Activated CD4-positive, alpha-beta memory T cell treated with anti-CD3 and anti-CD28 coated beads for 36 hours (primary cell): ENCODE results near the gene TNFRSF12A. TPM values are rescaled to one million over a fixed set of nuclear protein-coding genes. Genes with fewer than 3 reads are reported as not detected.

Experiments used
- CTCF ChIA-PET: fragments of 350-600 bp; sonication (Branson Sonifier 250); formaldehyde crosslinking; loops from one replicate; lab custom pipeline; 2021; ENCODE audit warnings: antibody characterized with exemption, inconsistent platforms; lab: Charles Lee
- POLR2A ChIA-PET: fragments of 350-600 bp; sonication (Branson Sonifier 250); formaldehyde crosslinking; loops from one replicate; lab custom pipeline; 2021; ENCODE audit warnings: antibody characterized with exemption; lab: Charles Lee
- DNase-seq: peaks from one replicate; pipeline ENCODE4 v3.0.0-alpha.2; 2020
- H3K27ac Mint-ChIP-seq: one replicate; pipeline ENCODE4 v1.8.0; 2021; ENCODE audit warnings: mixed read lengths
- H3K27me3 Mint-ChIP-seq: one replicate; pipeline ENCODE4 v1.8.0; 2021; ENCODE audit warnings: mixed read lengths
- H3K36me3 Mint-ChIP-seq: one replicate; pipeline ENCODE4 v1.8.0; 2021; ENCODE audit warnings: mixed read lengths
- H3K4me1 Mint-ChIP-seq: one replicate; pipeline ENCODE4 v1.8.0; 2021; ENCODE audit warnings: low read depth, mixed read lengths
- H3K4me3 Mint-ChIP-seq: one replicate; pipeline ENCODE4 v1.8.0; 2021; ENCODE audit warnings: mild to moderate bottlenecking, mixed read lengths
- H3K9me3 Mint-ChIP-seq: one replicate; pipeline ENCODE4 v1.8.0; 2021; ENCODE audit warnings: mixed read lengths
- intact Hi-C: fragments of 100-400 bp; cut with micrococcal nuclease; formaldehyde crosslinking; loops from one replicate; pipeline ENCODE4 v1.15.1; 2023
- total RNA-seq, 2 experiments: library from RNA; stranded (reverse); gene quantifications; one replicate each; pipeline ENCODE4 v1.2.3, GENCODE V29; 2021

TNFRSF12A gene
- total RNA-seq, 2 experiments from 2014 or later: 6.5 to 8.6 TPM

DNA sequence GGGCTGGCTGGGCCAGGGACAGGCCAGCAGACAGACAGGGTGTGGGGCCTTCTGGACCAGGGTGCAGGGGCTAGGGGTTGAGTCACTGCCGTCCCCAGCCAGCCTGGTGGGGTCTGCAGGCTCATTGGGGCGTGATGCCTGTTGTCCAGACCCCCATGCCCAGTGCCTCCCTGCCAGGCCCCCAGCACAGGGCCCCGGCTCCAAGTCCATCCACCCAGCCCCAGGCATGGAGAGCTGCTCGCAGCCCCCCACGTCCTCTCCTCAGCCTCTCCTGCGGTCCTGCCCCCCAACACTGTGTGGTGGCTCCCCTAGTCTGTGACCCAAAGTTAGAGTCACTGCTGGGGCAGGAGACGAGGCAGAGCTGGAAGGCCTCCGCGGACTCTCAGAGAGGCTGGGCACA, 32.9 kb upstream of the TNFRSF12A start:
- peaks cover 4% of the 10 kb centered on the region for H3K4me1 Mint-ChIP-seq
- peaks cover 2% of the 10 kb centered on the region for H3K27me3 Mint-ChIP-seq
- no peaks in the 10 kb centered on the region for H3K9me3 Mint-ChIP-seq
- no peak for DNase-seq
- intact Hi-C loops: no loop called here
- POLR2A ChIA-PET: no interaction called here
- CTCF ChIA-PET: no interaction called here
- H3K4me3 Mint-ChIP-seq: no peak overlapping the region
- H3K27ac Mint-ChIP-seq: no peak overlapping the region
- no peaks in the 10 kb centered on the region for H3K36me3 Mint-ChIP-seq

DNA sequence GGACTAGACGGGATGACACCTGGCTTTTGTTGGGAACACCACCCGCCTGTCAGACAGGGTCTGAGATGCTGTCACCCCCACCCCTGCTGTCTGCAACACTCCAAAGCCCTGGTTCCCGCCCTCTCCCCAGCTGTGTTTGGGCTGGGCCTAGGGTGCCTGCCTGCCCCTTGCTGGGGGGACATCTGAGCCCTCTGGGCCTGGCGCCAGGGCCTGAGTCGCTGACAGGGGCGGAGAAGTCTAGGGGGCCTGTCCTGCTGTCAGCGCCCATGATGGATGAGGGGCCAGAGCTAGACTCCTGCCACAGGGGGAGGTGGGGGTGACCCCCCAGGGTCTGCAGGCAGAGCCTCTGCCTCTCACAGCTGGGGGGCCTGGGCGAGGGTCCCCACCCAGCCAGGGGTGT, 32.3 kb upstream of the TNFRSF12A start:
- peaks cover 2% of the 10 kb centered on the region for H3K27me3 Mint-ChIP-seq
- intact Hi-C loops: no loop called here
- H3K4me1 Mint-ChIP-seq: peaks cover 4% of the 10 kb centered on the region
- DNase-seq: no peak
- H3K9me3 Mint-ChIP-seq: no peaks in the 10 kb centered on the region
- no peaks in the 10 kb centered on the region for H3K36me3 Mint-ChIP-seq
- H3K4me3 Mint-ChIP-seq: no peak overlapping the region
- CTCF ChIA-PET: interaction anchor here (0.9 kb wide), 1 partner anchor 41 kb away, joined by 4 read pairs; no protein-coding TSS in a partner anchor
- POLR2A ChIA-PET: no interaction called here
- H3K27ac Mint-ChIP-seq: no peak overlapping the region

DNA sequence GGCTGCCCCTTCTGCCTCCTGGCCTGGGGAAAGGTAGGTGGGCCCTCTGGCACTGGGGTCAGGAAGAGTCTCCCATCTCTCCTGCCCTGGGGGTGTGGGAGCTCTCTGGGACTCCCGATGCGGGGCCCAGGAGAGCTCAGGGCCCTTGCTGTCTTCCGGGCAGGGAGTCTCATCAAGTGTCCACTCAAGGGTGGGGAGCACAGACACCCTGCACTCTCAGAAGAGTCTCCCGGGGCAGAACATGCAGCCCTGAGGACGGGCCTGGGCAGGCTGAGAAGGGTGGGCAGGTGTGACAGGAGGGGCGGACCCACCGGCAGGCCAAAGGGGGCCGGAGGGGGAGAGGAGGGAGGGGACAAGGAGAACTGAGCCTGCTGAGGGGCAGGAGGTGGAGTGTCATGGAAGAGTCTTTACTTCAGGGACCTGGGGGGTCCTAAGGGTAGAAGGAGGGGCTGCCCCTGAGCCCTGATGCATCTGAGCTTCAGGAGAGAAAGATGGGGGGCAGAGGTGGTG, 31.5 kb upstream of the TNFRSF12A start:
- Mint-ChIP-seq H3K36me3 (no peaks in the 10 kb centered on the region), H3K4me3 (no peak overlapping the region), H3K4me1 (peaks cover 4% of the 10 kb centered on the region), H3K9me3 (no peaks in the 10 kb centered on the region), H3K27me3 (peaks cover 2% of the 10 kb centered on the region), H3K27ac (no peak overlapping the region)
- DNase-seq: no peak
- ChIA-PET CTCF (interaction anchor here (0.9 kb wide), 1 partner anchor 40 kb away, joined by 4 read pairs; no protein-coding TSS in a partner anchor), POLR2A (no interaction called here)
- intact Hi-C loops: no loop called here

DNA sequence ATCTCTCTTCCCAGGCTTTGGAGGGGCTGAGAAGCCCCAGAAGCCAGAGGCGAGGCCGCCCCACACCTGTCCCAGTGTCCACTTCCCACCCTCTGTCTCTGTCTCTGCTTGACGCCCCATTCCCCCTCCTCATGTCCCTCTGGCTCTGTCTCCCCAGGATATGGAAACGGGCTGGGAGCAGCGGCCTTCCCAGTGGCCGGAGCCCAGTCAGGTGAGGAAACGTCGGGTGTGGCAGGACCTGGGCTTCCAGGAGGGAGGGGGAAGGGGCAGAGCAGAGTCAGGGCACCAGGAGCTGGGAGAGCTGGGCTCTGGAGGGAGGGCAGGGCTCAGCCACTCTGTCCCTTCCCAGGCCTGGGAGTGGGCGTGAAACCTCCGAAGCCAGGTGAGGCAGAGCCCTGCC, 29.3 kb upstream of the TNFRSF12A start:
- ChIA-PET POLR2A (no interaction called here), CTCF (no interaction called here)
- no peaks in the 10 kb centered on the region for H3K9me3 Mint-ChIP-seq
- H3K4me1 Mint-ChIP-seq: no peaks in the 10 kb centered on the region
- H3K36me3 Mint-ChIP-seq: no peaks in the 10 kb centered on the region
- no peak for DNase-seq
- no peak overlapping the region for H3K27ac Mint-ChIP-seq
- H3K4me3 Mint-ChIP-seq: no peak overlapping the region
- intact Hi-C loops: no loop called here
- peaks cover 2% of the 10 kb centered on the region for H3K27me3 Mint-ChIP-seq

DNA sequence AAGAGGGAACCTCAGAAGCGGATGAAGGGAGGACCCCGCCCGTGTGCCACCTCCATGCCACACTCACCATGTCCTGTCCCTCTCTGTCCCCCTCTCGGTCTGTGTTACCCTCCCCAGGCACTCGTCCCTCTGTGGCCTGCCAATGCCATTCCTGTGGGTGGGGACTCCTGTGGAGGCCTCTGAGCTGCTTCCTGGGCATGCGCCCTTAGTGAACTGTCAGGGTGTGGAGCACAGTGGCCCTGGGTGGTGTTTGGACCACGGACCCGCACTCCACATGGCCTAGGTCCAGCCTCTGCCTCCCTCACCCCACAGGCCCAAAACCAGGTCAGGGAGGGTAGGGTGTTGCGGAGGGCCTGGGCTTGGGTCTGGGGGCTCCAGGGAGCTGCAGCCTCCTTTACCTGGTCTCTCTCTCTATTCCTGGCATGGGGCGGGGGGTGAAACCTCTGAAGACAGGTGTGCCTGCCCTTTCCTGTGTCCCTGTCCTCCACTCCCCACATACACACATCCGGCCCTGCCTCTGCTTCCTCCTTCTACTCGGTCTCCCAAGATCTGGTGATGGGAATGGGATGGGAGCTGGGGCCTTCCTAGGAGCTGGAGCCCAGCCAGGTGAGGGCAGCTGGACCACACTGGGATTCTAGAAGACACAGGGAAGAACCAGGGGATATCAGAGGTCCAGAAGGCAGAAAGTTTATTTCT, 28.5 kb upstream of the TNFRSF12A start:
- no peak for DNase-seq
- H3K4me1 Mint-ChIP-seq: no peaks in the 10 kb centered on the region
- intact Hi-C loops: no loop called here
- no peak overlapping the region for H3K27ac Mint-ChIP-seq
- peaks cover 2% of the 10 kb centered on the region for H3K27me3 Mint-ChIP-seq
- CTCF ChIA-PET: no interaction called here
- H3K9me3 Mint-ChIP-seq: no peaks in the 10 kb centered on the region
- H3K36me3 Mint-ChIP-seq: no peaks in the 10 kb centered on the region
- no peak overlapping the region for H3K4me3 Mint-ChIP-seq
- POLR2A ChIA-PET: no interaction called here

DNA sequence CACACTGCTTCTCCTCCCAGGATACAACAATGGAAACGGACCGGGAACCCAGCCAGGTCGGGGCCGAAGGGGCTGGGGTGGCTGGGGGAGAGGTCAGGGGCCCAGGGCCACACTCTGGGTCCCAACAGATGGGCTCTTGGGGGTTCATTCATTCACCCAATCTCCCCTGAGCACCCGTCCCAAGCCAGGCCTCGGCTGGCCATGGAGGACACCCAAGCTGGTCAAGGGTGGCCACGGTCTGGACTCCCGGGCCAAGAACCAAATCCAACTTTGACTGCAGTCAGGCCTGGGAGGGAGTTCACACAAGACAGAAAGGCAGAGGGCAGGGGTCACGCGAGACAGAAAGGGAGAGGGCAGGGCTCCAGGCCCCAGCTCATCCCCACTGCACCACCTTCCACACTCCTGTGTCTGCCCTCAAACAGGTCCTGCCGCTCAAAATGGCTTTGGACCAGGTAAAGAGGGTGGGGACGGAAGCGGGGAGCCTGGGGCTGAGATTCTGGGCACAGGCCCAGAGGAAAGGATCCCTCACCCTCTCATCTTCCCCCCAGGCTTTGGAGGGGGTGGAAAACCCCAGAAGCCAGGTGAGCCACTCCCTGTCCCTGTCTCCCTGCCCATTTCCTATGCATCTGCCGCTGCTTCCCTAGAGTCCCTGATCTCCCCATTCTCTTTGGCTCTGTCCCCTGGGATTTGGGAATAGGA, 27.6 kb upstream of the TNFRSF12A start:
- Mint-ChIP-seq H3K27me3 (peaks cover 2% of the 10 kb centered on the region), H3K4me1 (no peaks in the 10 kb centered on the region), H3K9me3 (no peaks in the 10 kb centered on the region), H3K36me3 (no peaks in the 10 kb centered on the region), H3K27ac (no peak overlapping the region), H3K4me3 (no peak overlapping the region)
- intact Hi-C loops: no loop called here
- ChIA-PET CTCF (interaction anchor here (1.3 kb wide), 1 partner anchor 39 kb away, joined by 3 read pairs; no protein-coding TSS in a partner anchor), POLR2A (no interaction called here)
- no peak for DNase-seq

DNA sequence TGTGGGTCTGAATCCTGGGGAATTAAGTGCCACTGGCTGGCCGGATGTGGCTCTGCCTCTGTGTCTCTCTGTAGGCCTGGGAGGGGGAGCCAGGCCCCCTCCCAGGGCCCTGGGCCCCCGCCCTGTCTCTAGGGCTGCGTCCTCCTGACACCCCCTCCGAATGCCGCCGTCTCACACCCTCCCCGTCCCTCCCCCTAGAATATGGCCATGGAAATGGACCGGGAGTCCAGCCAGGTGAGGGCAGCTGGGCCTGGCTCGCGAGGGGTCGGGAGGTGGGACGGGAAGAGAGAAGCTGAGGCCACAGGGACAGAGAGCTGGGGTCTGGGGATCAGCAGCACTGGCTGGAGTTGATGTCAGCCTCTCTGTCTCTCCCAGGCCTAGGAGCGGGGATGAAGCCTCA, 23.9 kb upstream of the TNFRSF12A start:
- intact Hi-C loops: no loop called here
- POLR2A ChIA-PET: no interaction called here
- H3K4me3 Mint-ChIP-seq: no peak overlapping the region

DNA sequence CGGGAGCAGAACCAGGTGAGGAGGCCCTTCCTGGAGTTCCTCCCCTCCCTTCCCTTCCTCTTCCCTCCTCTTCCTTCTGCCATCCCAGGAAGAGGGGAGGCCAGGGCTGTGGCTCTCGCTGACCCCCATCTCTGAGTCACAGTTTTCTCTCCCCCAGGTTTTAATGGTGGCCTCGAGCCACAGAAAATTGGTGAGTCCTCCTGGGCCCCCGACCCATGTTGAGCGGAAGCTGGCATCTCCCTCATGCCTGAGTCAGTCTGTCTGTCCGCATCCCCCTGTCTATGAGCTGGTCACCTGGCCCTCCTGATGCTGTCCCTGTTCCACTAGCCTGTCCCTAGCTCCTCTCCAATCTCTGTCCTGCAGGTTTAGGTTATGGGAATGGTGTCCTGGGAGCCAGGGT, 20.2 kb upstream of the TNFRSF12A start:
- no peak overlapping the region for H3K4me3 Mint-ChIP-seq
- CTCF ChIA-PET: interaction anchor here (14.6 kb wide), 1 partner anchor 26 kb away, joined by 412 read pairs; the partner anchor contains the start of genes CLDN6, HCFC1R1, THOC6 and TNFRSF12A
- peaks cover 3% of the 10 kb centered on the region for H3K4me1 Mint-ChIP-seq
- H3K27me3 Mint-ChIP-seq: peaks cover 4% of the 10 kb centered on the region
- DNase-seq: no peak
- H3K36me3 Mint-ChIP-seq: no peaks in the 10 kb centered on the region
- POLR2A ChIA-PET: no interaction called here
- intact Hi-C loops: no loop called here
- no peaks in the 10 kb centered on the region for H3K9me3 Mint-ChIP-seq
- H3K27ac Mint-ChIP-seq: no peak overlapping the region

More for the DNA sequence above, 23.9 kb upstream of the TNFRSF12A start:
- H3K4me1 Mint-ChIP-seq: no peaks in the 10 kb centered on the region
- H3K27ac Mint-ChIP-seq: no peak overlapping the region
- no peak for DNase-seq
- H3K9me3 Mint-ChIP-seq: no peaks in the 10 kb centered on the region
- no peaks in the 10 kb centered on the region for H3K36me3 Mint-ChIP-seq
- CTCF ChIA-PET: interaction anchor here (1.4 kb wide), 1 partner anchor 35 kb away, joined by 4 read pairs; no protein-coding TSS in a partner anchor
- H3K27me3 Mint-ChIP-seq: peaks cover 4% of the 10 kb centered on the region

DNA sequence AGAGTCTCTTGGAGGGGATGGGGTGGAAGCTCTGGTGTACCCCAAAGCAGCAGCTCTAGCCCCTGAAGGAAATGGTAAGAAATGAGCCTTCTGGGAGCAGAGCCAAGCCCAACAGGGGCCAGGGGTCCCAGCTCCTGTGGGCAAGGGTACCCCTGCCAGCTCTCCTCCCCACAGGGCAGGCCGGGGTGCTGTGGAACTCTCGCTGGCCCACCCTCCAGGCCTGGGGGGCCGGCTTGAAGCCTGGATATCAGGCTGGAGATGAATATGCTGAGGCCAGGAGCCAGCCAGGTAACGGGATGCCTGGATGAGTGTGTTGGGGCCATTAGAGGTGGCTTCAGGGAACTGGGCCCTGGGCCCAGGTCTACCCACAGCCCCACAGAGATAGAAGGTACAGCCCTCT, 19.6 kb upstream of the TNFRSF12A start:
- no peak overlapping the region for H3K27ac Mint-ChIP-seq
- H3K4me3 Mint-ChIP-seq: peak overlapping the region; percentile 7
- no peaks in the 10 kb centered on the region for H3K36me3 Mint-ChIP-seq
- DNase-seq: no peak
- intact Hi-C loops: no loop called here
- peaks cover 4% of the 10 kb centered on the region for H3K4me1 Mint-ChIP-seq
- ChIA-PET POLR2A (no interaction called here), CTCF (interaction anchor here (14.6 kb wide), 1 partner anchor 26 kb away, joined by 412 read pairs; the partner anchor contains the start of genes CLDN6, HCFC1R1, THOC6 and TNFRSF12A)
- no peaks in the 10 kb centered on the region for H3K9me3 Mint-ChIP-seq
- peaks cover 4% of the 10 kb centered on the region for H3K27me3 Mint-ChIP-seq

DNA sequence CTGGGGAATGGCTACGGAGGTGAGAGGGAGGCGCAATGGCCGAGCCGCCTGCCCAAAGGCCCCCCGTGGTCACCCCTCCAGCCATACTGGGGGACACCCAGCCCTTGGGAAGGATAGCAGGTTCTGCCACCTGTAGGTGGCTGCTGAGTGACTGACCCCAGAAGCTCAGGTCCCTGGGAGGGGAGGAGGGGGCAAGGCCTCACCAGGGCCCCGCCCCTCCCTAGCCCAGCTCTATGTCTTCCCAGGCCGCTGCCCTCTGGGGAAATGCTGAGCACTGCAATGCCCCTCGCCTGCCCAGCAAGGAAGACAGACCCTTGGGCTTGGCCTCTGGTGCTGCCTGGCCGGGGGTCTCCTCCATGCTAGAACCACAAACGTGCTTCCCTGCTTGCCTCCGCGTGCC, 18.9 kb upstream of the TNFRSF12A start:
- ChIA-PET POLR2A (no interaction called here), CTCF (interaction anchor here (14.6 kb wide), 1 partner anchor 25 kb away, joined by 412 read pairs; the partner anchor contains the start of genes CLDN6, HCFC1R1, THOC6 and TNFRSF12A)
- H3K9me3 Mint-ChIP-seq: no peaks in the 10 kb centered on the region

DNA sequence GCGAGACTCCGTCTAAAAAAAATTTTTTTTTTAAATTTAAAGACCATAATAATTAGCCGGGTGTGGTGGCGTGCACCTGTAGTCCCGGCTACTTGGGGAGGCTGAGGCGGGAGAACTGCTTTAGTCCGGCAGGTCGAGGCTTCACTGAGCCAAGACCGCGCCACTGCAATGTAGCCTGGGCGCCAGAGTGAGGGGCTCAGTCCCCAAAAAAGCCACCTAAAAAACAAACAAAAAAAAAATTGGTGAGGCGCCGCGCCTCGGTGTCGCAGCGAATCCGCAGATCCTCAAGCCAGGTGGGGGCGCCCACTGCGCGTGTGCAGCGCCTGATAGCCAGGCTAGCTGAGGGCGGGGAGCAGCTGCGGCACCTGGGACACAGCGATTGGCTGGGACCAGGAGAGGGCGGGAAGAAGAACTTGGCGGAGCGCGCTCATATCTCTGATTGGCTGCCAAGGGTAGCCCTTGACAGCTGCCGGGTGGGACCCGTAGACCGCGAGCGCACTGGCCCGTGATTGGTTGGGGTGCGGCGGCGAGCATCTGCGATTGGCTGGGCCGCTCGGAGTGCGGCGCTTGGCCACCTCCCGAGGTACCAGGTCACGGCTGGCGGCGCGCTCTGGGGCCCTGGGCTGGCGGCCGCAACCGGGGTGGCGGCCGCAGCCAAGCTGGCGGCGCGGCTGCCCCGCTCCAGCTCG, 16.4 kb upstream of the TNFRSF12A start:
- peak; percentile 99 for DNase-seq
- Mint-ChIP-seq H3K27me3 (peaks cover 5% of the 10 kb centered on the region), H3K27ac (peak overlapping the region; percentile 58), H3K4me1 (peaks cover 23% of the 10 kb centered on the region), H3K36me3 (no peaks in the 10 kb centered on the region), H3K4me3 (peak overlapping the region; percentile 48), H3K9me3 (no peaks in the 10 kb centered on the region)
- intact Hi-C loops: loop anchor here (1.0 to 2.0 kb wide), 3 partner anchors 17 to 25 kb away; partner anchors contain the start of genes THOC6 and TNFRSF12A
- ChIA-PET POLR2A (interaction anchor here (1.0 to 1.6 kb wide), 3 partner anchors 18 to 121 kb away, joined by 4 to 7 read pairs (median 5); partner anchors contain the start of gene FLYWCH2), CTCF (interaction anchor here (0.6 to 14.6 kb wide), 21 partner anchors 9 to 1924 kb away, joined by 3 to 412 read pairs (median 4); partner anchors contain the start of genes CLDN6, CLDN9, HCFC1R1 and THOC6)

More for the DNA sequence above, 18.9 kb upstream of the TNFRSF12A start:
- DNase-seq: no peak
- no peaks in the 10 kb centered on the region for H3K36me3 Mint-ChIP-seq
- intact Hi-C loops: no loop called here
- peaks cover 4% of the 10 kb centered on the region for H3K27me3 Mint-ChIP-seq
- H3K4me1 Mint-ChIP-seq: peaks cover 4% of the 10 kb centered on the region
- H3K27ac Mint-ChIP-seq: no peak overlapping the region
- H3K4me3 Mint-ChIP-seq: peak overlapping the region; percentile 16
